ENCODE measurements around the gene ARID3C.

DNA sequence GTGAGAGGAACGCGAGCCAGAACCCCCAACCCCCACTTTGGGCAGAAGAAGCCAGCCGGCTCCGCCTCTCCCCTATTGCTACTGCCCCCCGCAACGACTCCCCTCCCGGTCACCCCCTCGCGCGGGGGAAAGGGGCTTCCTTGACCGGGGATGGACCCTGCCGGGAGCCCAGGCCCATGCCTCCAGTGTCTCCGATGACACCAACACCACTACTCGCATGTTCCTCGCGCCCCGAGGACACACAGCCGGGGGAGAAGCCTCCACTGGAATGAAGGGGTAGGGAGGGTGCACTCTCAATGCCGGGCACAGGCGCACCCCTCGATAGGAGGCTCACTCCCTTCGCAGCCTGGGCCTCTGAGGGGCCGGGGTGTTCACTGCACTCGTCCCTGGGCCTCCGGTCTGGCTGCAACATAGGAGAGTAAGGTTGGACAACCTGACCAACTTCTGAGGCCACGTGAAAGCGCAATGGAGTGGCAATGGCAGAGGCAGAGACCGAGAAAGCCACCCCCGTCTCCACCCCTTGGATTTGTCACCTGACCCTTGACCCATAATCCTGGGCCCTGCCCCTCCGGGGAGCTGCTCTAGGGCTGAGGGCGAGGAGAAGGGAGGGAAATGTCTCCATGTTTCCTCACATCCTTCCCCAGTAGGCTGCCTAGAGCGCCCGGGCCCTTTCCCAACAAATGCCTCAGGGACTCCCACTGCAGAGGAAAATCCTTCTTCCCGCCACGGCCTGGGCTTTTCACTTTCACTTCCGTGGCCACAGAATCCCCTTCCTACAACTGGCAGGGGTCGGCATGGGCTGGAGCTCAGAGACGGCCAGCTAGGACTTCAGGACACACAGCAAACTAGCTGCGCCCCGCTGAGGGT lies 38.3 kb downstream of the ARID3C start:
- TF ChIP-seq, protein P1, sequence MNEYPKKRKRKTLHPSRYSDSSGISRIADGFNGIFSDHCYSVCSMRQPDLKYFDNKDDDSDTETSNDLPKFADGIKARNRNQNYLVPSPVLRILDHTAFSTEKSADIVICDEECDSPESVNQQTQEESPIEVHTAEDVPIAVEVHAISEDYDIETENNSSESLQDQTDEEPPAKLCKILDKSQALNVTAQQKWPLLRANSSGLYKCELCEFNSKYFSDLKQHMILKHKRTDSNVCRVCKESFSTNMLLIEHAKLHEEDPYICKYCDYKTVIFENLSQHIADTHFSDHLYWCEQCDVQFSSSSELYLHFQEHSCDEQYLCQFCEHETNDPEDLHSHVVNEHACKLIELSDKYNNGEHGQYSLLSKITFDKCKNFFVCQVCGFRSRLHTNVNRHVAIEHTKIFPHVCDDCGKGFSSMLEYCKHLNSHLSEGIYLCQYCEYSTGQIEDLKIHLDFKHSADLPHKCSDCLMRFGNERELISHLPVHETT (tag by site-specific recombination; IDR thresholded peaks at IDR 0.05): no peak
- TF ChIP-seq, protein P2, sequence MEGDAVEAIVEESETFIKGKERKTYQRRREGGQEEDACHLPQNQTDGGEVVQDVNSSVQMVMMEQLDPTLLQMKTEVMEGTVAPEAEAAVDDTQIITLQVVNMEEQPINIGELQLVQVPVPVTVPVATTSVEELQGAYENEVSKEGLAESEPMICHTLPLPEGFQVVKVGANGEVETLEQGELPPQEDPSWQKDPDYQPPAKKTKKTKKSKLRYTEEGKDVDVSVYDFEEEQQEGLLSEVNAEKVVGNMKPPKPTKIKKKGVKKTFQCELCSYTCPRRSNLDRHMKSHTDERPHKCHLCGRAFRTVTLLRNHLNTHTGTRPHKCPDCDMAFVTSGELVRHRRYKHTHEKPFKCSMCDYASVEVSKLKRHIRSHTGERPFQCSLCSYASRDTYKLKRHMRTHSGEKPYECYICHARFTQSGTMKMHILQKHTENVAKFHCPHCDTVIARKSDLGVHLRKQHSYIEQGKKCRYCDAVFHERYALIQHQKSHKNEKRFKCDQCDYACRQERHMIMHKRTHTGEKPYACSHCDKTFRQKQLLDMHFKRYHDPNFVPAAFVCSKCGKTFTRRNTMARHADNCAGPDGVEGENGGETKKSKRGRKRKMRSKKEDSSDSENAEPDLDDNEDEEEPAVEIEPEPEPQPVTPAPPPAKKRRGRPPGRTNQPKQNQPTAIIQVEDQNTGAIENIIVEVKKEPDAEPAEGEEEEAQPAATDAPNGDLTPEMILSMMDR (tag by site-specific recombination; IDR thresholded peaks at IDR 0.05): no peak
- TF ChIP-seq ZNF777 (tag by site-specific recombination; IDR thresholded peaks at IDR 0.05; ENCODE audit: borderline replicate concordance) (no peak), ZNF24 (tag by site-specific recombination; IDR thresholded peaks at IDR 0.05) (no peak), GLI4 (tag by site-specific recombination; IDR thresholded peaks at IDR 0.05) (no peak), ZNF274 (IDR thresholded peaks at IDR 0.05; ENCODE audit: low read length) (no peak), ZNF274 (tag by site-specific recombination; IDR thresholded peaks at IDR 0.05; ENCODE audit: borderline replicate concordance) (no peak), YY1 (tag by site-specific recombination; IDR thresholded peaks at IDR 0.05) (no peak), ZNF112 (tag by site-specific recombination; IDR thresholded peaks at IDR 0.05) (no peak)
- TF ChIP-seq, protein P3, sequence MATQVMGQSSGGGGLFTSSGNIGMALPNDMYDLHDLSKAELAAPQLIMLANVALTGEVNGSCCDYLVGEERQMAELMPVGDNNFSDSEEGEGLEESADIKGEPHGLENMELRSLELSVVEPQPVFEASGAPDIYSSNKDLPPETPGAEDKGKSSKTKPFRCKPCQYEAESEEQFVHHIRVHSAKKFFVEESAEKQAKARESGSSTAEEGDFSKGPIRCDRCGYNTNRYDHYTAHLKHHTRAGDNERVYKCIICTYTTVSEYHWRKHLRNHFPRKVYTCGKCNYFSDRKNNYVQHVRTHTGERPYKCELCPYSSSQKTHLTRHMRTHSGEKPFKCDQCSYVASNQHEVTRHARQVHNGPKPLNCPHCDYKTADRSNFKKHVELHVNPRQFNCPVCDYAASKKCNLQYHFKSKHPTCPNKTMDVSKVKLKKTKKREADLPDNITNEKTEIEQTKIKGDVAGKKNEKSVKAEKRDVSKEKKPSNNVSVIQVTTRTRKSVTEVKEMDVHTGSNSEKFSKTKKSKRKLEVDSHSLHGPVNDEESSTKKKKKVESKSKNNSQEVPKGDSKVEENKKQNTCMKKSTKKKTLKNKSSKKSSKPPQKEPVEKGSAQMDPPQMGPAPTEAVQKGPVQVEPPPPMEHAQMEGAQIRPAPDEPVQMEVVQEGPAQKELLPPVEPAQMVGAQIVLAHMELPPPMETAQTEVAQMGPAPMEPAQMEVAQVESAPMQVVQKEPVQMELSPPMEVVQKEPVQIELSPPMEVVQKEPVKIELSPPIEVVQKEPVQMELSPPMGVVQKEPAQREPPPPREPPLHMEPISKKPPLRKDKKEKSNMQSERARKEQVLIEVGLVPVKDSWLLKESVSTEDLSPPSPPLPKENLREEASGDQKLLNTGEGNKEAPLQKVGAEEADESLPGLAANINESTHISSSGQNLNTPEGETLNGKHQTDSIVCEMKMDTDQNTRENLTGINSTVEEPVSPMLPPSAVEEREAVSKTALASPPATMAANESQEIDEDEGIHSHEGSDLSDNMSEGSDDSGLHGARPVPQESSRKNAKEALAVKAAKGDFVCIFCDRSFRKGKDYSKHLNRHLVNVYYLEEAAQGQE (tag by site-specific recombination; IDR thresholded peaks at IDR 0.05): no peak
- TF ChIP-seq, protein P4, sequence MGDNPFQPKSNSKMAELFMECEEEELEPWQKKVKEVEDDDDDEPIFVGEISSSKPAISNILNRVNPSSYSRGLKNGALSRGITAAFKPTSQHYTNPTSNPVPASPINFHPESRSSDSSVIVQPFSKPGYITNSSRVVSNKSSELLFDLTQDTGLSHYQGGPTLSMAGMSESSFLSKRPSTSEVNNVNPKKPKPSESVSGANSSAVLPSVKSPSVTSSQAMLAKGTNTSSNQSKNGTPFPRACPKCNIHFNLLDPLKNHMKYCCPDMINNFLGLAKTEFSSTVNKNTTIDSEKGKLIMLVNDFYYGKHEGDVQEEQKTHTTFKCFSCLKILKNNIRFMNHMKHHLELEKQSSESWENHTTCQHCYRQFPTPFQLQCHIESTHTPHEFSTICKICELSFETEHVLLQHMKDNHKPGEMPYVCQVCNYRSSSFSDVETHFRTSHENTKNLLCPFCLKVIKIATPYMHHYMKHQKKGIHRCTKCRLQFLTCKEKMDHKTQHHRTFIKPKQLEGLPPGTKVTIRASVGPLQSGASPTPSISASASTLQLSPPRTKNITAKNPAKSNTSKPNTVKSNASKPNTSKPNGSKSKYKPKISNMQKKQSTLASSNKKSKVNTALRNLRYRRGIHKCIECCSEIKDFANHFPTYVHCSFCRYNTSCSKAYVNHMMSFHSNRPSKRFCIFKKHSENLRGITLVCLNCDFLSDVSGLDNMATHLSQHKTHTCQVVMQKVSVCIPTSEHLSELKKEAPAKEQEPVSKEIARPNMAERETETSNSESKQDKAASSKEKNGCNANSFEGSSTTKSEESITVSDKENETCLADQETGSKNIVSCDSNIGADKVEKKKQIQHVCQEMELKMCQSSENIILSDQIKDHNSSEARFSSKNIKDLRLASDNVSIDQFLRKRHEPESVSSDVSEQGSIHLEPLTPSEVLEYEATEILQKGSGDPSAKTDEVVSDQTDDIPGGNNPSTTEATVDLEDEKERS (tag by site-specific recombination; IDR thresholded peaks at IDR 0.05): no peak
